CD14-positive monocyte (primary cell): ENCODE results near the gene MEIOSIN. TPM values are rescaled to one million over a fixed set of nuclear protein-coding genes. Genes with fewer than 3 reads are reported as not detected.
A peak's percentile ranks its signal among the peaks of the same experiment; 100 is the strongest.

Experiments
- DNase-seq, 3 donors: peaks; one replicate each; pipeline ENCODE4 v3.0.0-alpha.2; 2011 to 2022
- H2AFZ ChIP-seq: 2 replicates; pipeline ENCODE4 v1.6.0; 2012; ENCODE audit warnings: mild to moderate bottlenecking, low read depth, low read length, inconsistent platforms; ENCODE audit not compliant: insufficient read depth, poor library complexity, severe bottlenecking
- H3K27ac ChIP-seq, 2 donors: 1 replicate in 1 of 2; 2 replicates in 1 of 2; pipeline ENCODE4 v1.5.1; 2012 to 2013; ENCODE audit warnings: low read length in 2 of 2, control low read depth in 1 of 2, inconsistent platforms in 1 of 2, low read depth in 1 of 2, mild to moderate bottlenecking in 1 of 2
- H3K27me3 ChIP-seq, 2 donors: one replicate each; pipeline versions ENCODE4 v1.6.0 to v1.6.1; 2011 to 2013; ENCODE audit warnings: low read length in 2 of 2; ENCODE audit not compliant: control insufficient read depth in 2 of 2, insufficient read depth in 2 of 2
- H3K36me3 ChIP-seq, 2 donors: replicated peaks in 1 of 2; 1 replicate in 1 of 2; 2 replicates in 1 of 2; pipeline versions ENCODE4 v1.5.1 to v1.6.1; 2012 to 2013; ENCODE audit warnings: low read length in 2 of 2, control low read depth in 1 of 2, inconsistent platforms in 1 of 2, mild to moderate bottlenecking in 1 of 2; ENCODE audit not compliant: insufficient read depth in 2 of 2, control insufficient read depth in 1 of 2
- H3K4me1 ChIP-seq, 2 donors: 1 replicate in 1 of 2; 2 replicates in 1 of 2; pipeline versions ENCODE4 v1.5.1 to v1.6.1; 2012 to 2013; ENCODE audit warnings: low read length in 2 of 2, control low read depth in 1 of 2, inconsistent platforms in 1 of 2, mild to moderate bottlenecking in 1 of 2, moderate library complexity in 1 of 2; ENCODE audit not compliant: insufficient read depth in 2 of 2, control insufficient read depth in 1 of 2
- H3K4me2 ChIP-seq: replicated peaks from 2 replicates; pipeline ENCODE3; 2012; ENCODE audit warnings: low read length, moderate library complexity, mild to moderate bottlenecking; ENCODE audit not compliant: poor library complexity, severe bottlenecking; ENCODE audit errors: extremely low read depth
- H3K4me3 ChIP-seq, 3 experiments: fragments of 200-600 bp in 1 of 3; sonication (generic) in 1 of 3; replicated peaks in 1 of 3; 1 replicate in 2 of 3; 2 replicates in 1 of 3; pipeline ENCODE4 v1.5.1; 2011 to 2013; ENCODE audit warnings: low read length in 3 of 3, mild to moderate bottlenecking in 3 of 3, control low read depth in 2 of 3, low read depth in 2 of 3, inconsistent platforms in 1 of 3, moderate library complexity in 1 of 3
- H3K79me2 ChIP-seq: 2 replicates; pipeline ENCODE4 v1.6.0; 2012; ENCODE audit warnings: mild to moderate bottlenecking, control low read depth, inconsistent platforms, low read length, moderate library complexity; ENCODE audit not compliant: insufficient read depth
- H3K9ac ChIP-seq: 2 replicates; pipeline ENCODE4 v1.6.0; 2017; ENCODE audit warnings: low read length, mild to moderate bottlenecking; ENCODE audit not compliant: insufficient read depth, poor library complexity, severe bottlenecking
- H3K9me3 ChIP-seq, 2 donors: replicated peaks in 1 of 2; 1 replicate in 1 of 2; 2 replicates in 1 of 2; pipeline versions ENCODE4 v1.5.1 to v1.6.1; 2012 to 2013; ENCODE audit warnings: low read length in 2 of 2, control low read depth in 1 of 2; ENCODE audit not compliant: control insufficient read depth in 1 of 2, insufficient read depth in 1 of 2
- H4K20me1 ChIP-seq: 2 replicates; pipeline ENCODE4 v1.6.0; 2012; ENCODE audit warnings: mild to moderate bottlenecking, low read length, control low read depth, moderate library complexity; ENCODE audit not compliant: insufficient read depth
- H3K27ac Mint-ChIP-seq, 7 donors: one replicate each; pipeline ENCODE4 v1.8.0; 2020; ENCODE audit warnings: mild to moderate bottlenecking in 7 of 7, mixed read lengths in 7 of 7, moderate library complexity in 6 of 7, inconsistent platforms in 2 of 7
- H3K27me3 Mint-ChIP-seq, 3 donors: one replicate each; pipeline ENCODE4 v1.8.0; 2021 to 2022; ENCODE audit warnings: low read depth in 3 of 3, mild to moderate bottlenecking in 3 of 3, mixed read lengths in 3 of 3, moderate library complexity in 3 of 3, inconsistent platforms in 1 of 3
- H3K36me3 Mint-ChIP-seq, 2 donors: one replicate each; pipeline ENCODE4 v1.8.0; 2020; ENCODE audit warnings: mixed read lengths in 2 of 2, inconsistent platforms in 1 of 2, mild to moderate bottlenecking in 1 of 2
- H3K4me1 Mint-ChIP-seq: one replicate; pipeline ENCODE4 v1.8.0; 2020; ENCODE audit warnings: mild to moderate bottlenecking, mixed read lengths
- H3K4me3 Mint-ChIP-seq, 2 donors: one replicate each; pipeline ENCODE4 v1.8.0; 2020; ENCODE audit warnings: mild to moderate bottlenecking in 2 of 2, mixed read lengths in 2 of 2, moderate library complexity in 1 of 2
- H3K9me3 Mint-ChIP-seq, 7 donors: one replicate each; pipeline ENCODE4 v1.8.0; 2020 to 2022; ENCODE audit warnings: mixed read lengths in 7 of 7, mild to moderate bottlenecking in 6 of 7, moderate library complexity in 6 of 7, inconsistent platforms in 2 of 7
- CTCF ChIP-seq: fragments of 200-600 bp; IDR thresholded peaks from one replicate; pipeline ENCODE4 v1.8.0; 2022; ENCODE audit warnings: antibody characterized with exemption, mild to moderate bottlenecking
- WGBS: methylation state at CpG from one replicate; pipeline ENCODE4 v1.1.5; 2013; ENCODE audit warnings: missing lambda C conversion rate; ENCODE audit not compliant: insufficient coverage; 5-methylcytosine and 5-hydroxymethylcytosine counted together
- intact Hi-C, 2 donors: fragments of 100-400 bp; cut with micrococcal nuclease; formaldehyde crosslinking; loops; one replicate each; pipeline versions ENCODE4 v1.15.0 to v1.15.1; 2023
- polyA plus RNA-seq, 3 donors: library from polyadenylated mRNA; depleted of rRNA in 1 of 3; unstranded in 2 of 3; stranded (reverse) in 1 of 3; fragments of 300-500 nt in 2 of 3; fragments of >200 nt in 1 of 3; fragmentation: Illumina TruSeq in 2 of 3; gene quantifications; 1 replicate in 2 of 3; 2 replicates in 1 of 3; pipeline ENCODE4 v1.2.3, GENCODE V29; 2012 to 2021

Gene MEIOSIN
- polyA plus RNA-seq, 3 donors = not detected

GRCh38 chr19:45768984-45769782, 35.9 kb downstream of the MEIOSIN start, which contains the start of gene SIX5:
Gene SIX5, minus strand, starts transcription at chr19:45769252. Its CDS starts 408 bp downstream, at chr19:45768844.
- intact Hi-C loops = no loop called here
- H3K27ac ChIP-seq = no peak within 1 kb of the TSS
- no peak for TF ChIP-seq CTCF
- no peaks in the 10 kb centered on the region for H3K36me3 ChIP-seq
- peak within 1 kb of the TSS; percentile 76 to 88 for H3K4me3 Mint-ChIP-seq
- peak within 1 kb of the TSS; percentile 29 to 77 (median 49) for H3K4me3 ChIP-seq
- peaks cover 53 to 92% of the 10 kb centered on the region in 2 donors for H3K27me3 ChIP-seq
- H3K4me1 ChIP-seq = peaks cover 27 to 35% of the 10 kb centered on the region in 2 donors
- H3K27me3 Mint-ChIP-seq = peaks cover 73 to 99% (median 83%) of the 10 kb centered on the region in 3 donors
- peak within 1 kb of the TSS; percentile 87 for H3K4me2 ChIP-seq
- peaks cover 6 to 20% of the 10 kb centered on the region in 2 donors for H3K9me3 ChIP-seq
- H4K20me1 ChIP-seq = peaks cover 48% of the 10 kb centered on the region
- H3K9me3 Mint-ChIP-seq = peaks cover 0 to 20% (median 12%) of the 10 kb centered on the region in 7 donors
- under 1% methylated on average over 70 of the region's 70 CpGs for WGBS
- no peak within 1 kb of the TSS for H3K9ac ChIP-seq
- peak within 1 kb of the TSS; percentile 84 for H2AFZ ChIP-seq
- DNase-seq = peak; percentile 45 to 76 (median 62)
- peaks cover 4 to 6% of the 10 kb centered on the region in 2 donors for H3K36me3 Mint-ChIP-seq
- H3K27ac Mint-ChIP-seq = peak within 1 kb of the TSS in 2 of 7 donors; percentile 41 to 46
- H3K79me2 ChIP-seq = no peaks in the 10 kb centered on the region
- peaks cover 22% of the 10 kb centered on the region for H3K4me1 Mint-ChIP-seq

GRCh38 chr19:45769821-45770191, 36.6 kb downstream of the MEIOSIN start:
- H3K4me1 ChIP-seq = peaks cover 27 to 35% of the 10 kb centered on the region in 2 donors

More at GRCh38 chr19:45769821-45770191, 36.6 kb downstream of the MEIOSIN start:
- Histone ChIP-seq H3K27ac (no peak overlapping the region), H3K27me3 (peaks cover 55 to 92% of the 10 kb centered on the region in 2 donors), H3K4me3 (peak overlapping the region in 1 of 3 experiments; percentile 77), H3K4me2 (peak overlapping the region; percentile 87), H3K79me2 (no peaks in the 10 kb centered on the region), H4K20me1 (peaks cover 48% of the 10 kb centered on the region), H3K9ac (no peak overlapping the region), H2AFZ (peak overlapping the region; percentile 38), H3K9me3 (peaks cover 6 to 20% of the 10 kb centered on the region in 2 donors), H3K36me3 (no peaks in the 10 kb centered on the region)
- Mint-ChIP-seq H3K36me3 (peaks cover 4 to 6% of the 10 kb centered on the region in 2 donors), H3K27ac (peak overlapping the region in 2 of 7 donors; percentile 41 to 46), H3K27me3 (peaks cover 77 to 99% (median 83%) of the 10 kb centered on the region in 3 donors), H3K9me3 (peaks cover 0 to 20% (median 12%) of the 10 kb centered on the region in 7 donors), H3K4me3 (peak overlapping the region; percentile 58 to 88), H3K4me1 (peaks cover 22% of the 10 kb centered on the region)
- no peak for DNase-seq
- intact Hi-C loops = loop anchor here (1.0 kb wide), 1 partner anchor 29 kb away; no protein-coding TSS in a partner anchor
- WGBS = under 1% methylated on average over 28 of the region's 28 CpGs
- TF ChIP-seq CTCF = no peak
